Daoy (cell line): ENCODE data around the gene PROS1. TPM values are rescaled to one million over a fixed set of nuclear protein-coding genes. Genes with fewer than 3 reads are reported as not detected.
"Not testable (repeated sequence)": the region's sequence is repeated elsewhere in the genome, so short reads cannot be mapped to it uniquely, and the experiment has no call there.

Source experiments
- DNase-seq: peaks from one replicate; pipeline ENCODE4 v3.0.0-alpha.2; 2015; ENCODE audit warnings: low read depth
- total RNA-seq: library from RNA; depleted of rRNA; stranded (reverse); fragments of >200 nt; shearing (Covaris generic); gene quantifications from 2 replicates; pipeline ENCODE4 v1.2.3, GENCODE V29; 2014; rRNA removed

PROS1 gene
- total RNA-seq, 1 experiment from 2014 or later = 5.9 TPM

GRCh38 chr3:93877427-93877826 lies 96.3 kb downstream of the PROS1 start:
- not testable (repeated sequence) for DNase-seq

- DNase-seq = not testable (repeated sequence)
Measured at GRCh38 chr3:93873412-93873811, 100.3 kb downstream of the PROS1 start.

DNA sequence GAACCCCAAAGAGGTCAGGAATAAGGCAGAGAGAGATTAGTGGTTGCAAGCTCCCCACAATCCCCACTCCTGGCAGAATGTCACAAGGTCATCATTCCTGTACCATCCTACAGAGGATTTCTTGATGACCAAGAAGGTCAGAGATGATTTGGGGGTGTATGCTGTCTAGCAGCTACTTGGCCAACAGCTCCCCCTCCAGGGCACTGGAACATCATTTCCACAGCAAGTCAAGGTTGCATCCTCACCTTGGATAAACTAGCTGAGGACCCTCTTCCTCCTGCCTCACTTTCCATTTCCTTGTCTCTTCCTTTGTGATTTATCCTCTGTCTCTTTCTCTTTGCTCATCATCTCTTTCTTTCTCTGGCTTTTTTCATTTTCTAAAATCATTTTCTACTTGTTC lies 106.3 kb downstream of the PROS1 start:
- DNase-seq = no peak

GRCh38 chr3:93861017-93861416 lies 112.7 kb downstream of the PROS1 start:
- DNase-seq = no peak

GRCh38 chr3:93855401-93855800 lies 118.3 kb downstream of the PROS1 start:
- DNase-seq = no peak

DNA sequence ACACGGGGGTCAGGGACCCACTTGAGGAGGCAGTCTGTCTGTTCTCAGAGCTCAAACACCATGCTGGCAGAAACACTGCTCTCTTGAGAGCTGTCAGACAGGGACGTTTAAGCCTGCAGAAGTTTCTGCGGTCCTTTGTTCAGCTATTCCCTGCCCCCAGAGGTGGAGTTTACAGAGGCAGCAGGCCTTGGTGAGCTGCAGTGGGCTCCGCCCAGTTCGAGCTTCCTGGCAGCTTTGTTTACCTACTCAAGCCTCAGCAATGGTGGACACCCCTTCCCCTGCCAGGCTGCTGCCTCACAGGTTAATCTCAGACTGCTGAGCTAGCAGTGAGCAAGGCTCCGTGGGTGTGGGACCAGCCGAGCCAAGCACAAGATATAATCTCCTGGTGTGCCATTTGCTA lies 121.5 kb downstream of the PROS1 start:
- not testable (repeated sequence) for DNase-seq

GRCh38 chr3:93843981-93844380 lies 129.7 kb downstream of the PROS1 start:
- DNase-seq = peak; percentile 66

GRCh38 chr3:93839193-93839592 lies 134.5 kb downstream of the PROS1 start:
- DNase-seq = not testable (repeated sequence)

Other genes starting within 250 kb of the PROS1 start
- gene ARL13B, start 6.3 kb upstream of the PROS1 start, total RNA-seq = 13.3 and 15.4 TPM in 2 replicates
- not detected in 2 replicates for gene STX19, start 54.7 kb upstream of the PROS1 start, total RNA-seq
- gene DHFR2, start 89.0 kb upstream of the PROS1 start, total RNA-seq = 2.5 and 3.5 TPM in 2 replicates
- gene NSUN3, start 89.2 kb upstream of the PROS1 start, total RNA-seq = 7.2 and 11.2 TPM in 2 replicates